CD4-positive, alpha-beta memory T cell (primary cell): ENCODE results near the gene GRIK4. TPM values are rescaled to one million over a fixed set of nuclear protein-coding genes. Genes with fewer than 3 reads are reported as not detected.

ENCODE experiments used
- CTCF ChIA-PET: fragments of 350-600 bp; sonication (Branson Sonifier 250); formaldehyde crosslinking; loops from one replicate; lab custom pipeline; 2021; ENCODE audit warnings: inconsistent platforms; ENCODE audit not compliant: partially characterized antibody; lab: Charles Lee
- POLR2A ChIA-PET: fragments of 350-600 bp; sonication (Branson Sonifier 250); formaldehyde crosslinking; loops from one replicate; lab custom pipeline; 2021; ENCODE audit not compliant: partially characterized antibody; lab: Charles Lee
- DNase-seq, 5 donors: peaks; one replicate each; pipeline versions ENCODE4 v3.0.0 to v3.0.0-alpha.2; 2020 to 2022; ENCODE audit warnings: mixed read lengths in 1 of 5
- H3K27ac ChIP-seq: one replicate; pipeline ENCODE4 v1.7.0; 2013; ENCODE audit warnings: low read depth, low read length
- H3K27me3 ChIP-seq: 2 replicates; pipeline ENCODE4 v1.7.0; 2013; ENCODE audit warnings: mild to moderate bottlenecking, low read length, moderate library complexity; ENCODE audit not compliant: insufficient read depth
- H3K36me3 ChIP-seq: 2 replicates; pipeline ENCODE4 v1.7.0; 2013; ENCODE audit warnings: mild to moderate bottlenecking, low read length, moderate library complexity; ENCODE audit not compliant: insufficient read depth
- H3K4me1 ChIP-seq: 2 replicates; pipeline ENCODE4 v1.7.0; 2013; ENCODE audit warnings: mild to moderate bottlenecking, low read length, moderate library complexity; ENCODE audit not compliant: insufficient read depth
- H3K4me3 ChIP-seq, 2 donors: one replicate each; pipeline ENCODE4 v1.7.0; 2013; ENCODE audit warnings: low read length in 2 of 2, mild to moderate bottlenecking in 1 of 2
- H3K9me3 ChIP-seq, 2 donors: one replicate each; pipeline ENCODE4 v1.7.0; 2013; ENCODE audit warnings: low read length in 2 of 2, control low read depth in 1 of 2; ENCODE audit not compliant: control insufficient read depth in 1 of 2
- H3K27ac Mint-ChIP-seq, 7 donors: one replicate each; pipeline ENCODE4 v1.8.0; 2020 to 2021; ENCODE audit warnings: mixed read lengths in 7 of 7, mild to moderate bottlenecking in 6 of 7, inconsistent platforms in 3 of 7, moderate library complexity in 3 of 7
- H3K27me3 Mint-ChIP-seq, 2 donors: one replicate each; pipeline ENCODE4 v1.8.0; 2020 to 2021; ENCODE audit warnings: mixed read lengths in 2 of 2
- H3K36me3 Mint-ChIP-seq, 2 donors: one replicate each; pipeline ENCODE4 v1.8.0; 2020 to 2021; ENCODE audit warnings: mixed read lengths in 2 of 2, inconsistent platforms in 1 of 2, mild to moderate bottlenecking in 1 of 2
- H3K4me1 Mint-ChIP-seq, 4 donors: one replicate each; pipeline ENCODE4 v1.8.0; 2020 to 2021; ENCODE audit warnings: mixed read lengths in 4 of 4, mild to moderate bottlenecking in 1 of 4
- H3K4me3 Mint-ChIP-seq, 8 donors: one replicate each; pipeline ENCODE4 v1.8.0; 2020 to 2021; ENCODE audit warnings: mixed read lengths in 8 of 8, mild to moderate bottlenecking in 7 of 8, moderate library complexity in 6 of 8, inconsistent platforms in 3 of 8
- H3K9me3 Mint-ChIP-seq, 8 donors: one replicate each; pipeline ENCODE4 v1.8.0; 2020 to 2021; ENCODE audit warnings: mixed read lengths in 8 of 8, mild to moderate bottlenecking in 5 of 8, inconsistent platforms in 3 of 8, moderate library complexity in 1 of 8
- intact Hi-C: fragments of 100-400 bp; cut with micrococcal nuclease; formaldehyde crosslinking; loops from one replicate; pipeline ENCODE4 v1.15.1; 2023
- polyA plus RNA-seq, 2 donors: library from polyadenylated mRNA; unstranded; fragments of 300-500 nt; fragmentation: Illumina TruSeq; gene quantifications; one replicate each; pipeline ENCODE4 v1.2.3, GENCODE V29; 2021
- total RNA-seq, 2 experiments: library from RNA; stranded (reverse); gene quantifications; one replicate each; pipeline ENCODE4 v1.2.3, GENCODE V29; 2021

GRIK4 gene
- total and polyA plus RNA-seq, 4 experiments from 2014 or later: 0.06 TPM; not detected in 3

GRCh38 chr11:120595557-120595956 is 84.0 kb downstream of the GRIK4 start:
- Mint-ChIP-seq H3K27me3 (peaks cover 10 to 13% of the 10 kb centered on the region in 2 donors), H3K27ac (no peak overlapping the region), H3K9me3 (peaks cover 0 to 2% (median 0%) of the 10 kb centered on the region in 8 donors), H3K4me1 (no peaks in the 10 kb centered on the region), H3K4me3 (no peak overlapping the region), H3K36me3 (no peaks in the 10 kb centered on the region)
- H3K36me3 ChIP-seq: no peaks in the 10 kb centered on the region
- no peaks in the 10 kb centered on the region for H3K9me3 ChIP-seq
- no peak for DNase-seq
- POLR2A ChIA-PET: no interaction called here
- H3K27ac ChIP-seq: no peak overlapping the region
- CTCF ChIA-PET: no interaction called here
- intact Hi-C loops: no loop called here
- no peak overlapping the region for H3K4me3 ChIP-seq
- H3K4me1 ChIP-seq: no peaks in the 10 kb centered on the region
- no peaks in the 10 kb centered on the region for H3K27me3 ChIP-seq

DNA sequence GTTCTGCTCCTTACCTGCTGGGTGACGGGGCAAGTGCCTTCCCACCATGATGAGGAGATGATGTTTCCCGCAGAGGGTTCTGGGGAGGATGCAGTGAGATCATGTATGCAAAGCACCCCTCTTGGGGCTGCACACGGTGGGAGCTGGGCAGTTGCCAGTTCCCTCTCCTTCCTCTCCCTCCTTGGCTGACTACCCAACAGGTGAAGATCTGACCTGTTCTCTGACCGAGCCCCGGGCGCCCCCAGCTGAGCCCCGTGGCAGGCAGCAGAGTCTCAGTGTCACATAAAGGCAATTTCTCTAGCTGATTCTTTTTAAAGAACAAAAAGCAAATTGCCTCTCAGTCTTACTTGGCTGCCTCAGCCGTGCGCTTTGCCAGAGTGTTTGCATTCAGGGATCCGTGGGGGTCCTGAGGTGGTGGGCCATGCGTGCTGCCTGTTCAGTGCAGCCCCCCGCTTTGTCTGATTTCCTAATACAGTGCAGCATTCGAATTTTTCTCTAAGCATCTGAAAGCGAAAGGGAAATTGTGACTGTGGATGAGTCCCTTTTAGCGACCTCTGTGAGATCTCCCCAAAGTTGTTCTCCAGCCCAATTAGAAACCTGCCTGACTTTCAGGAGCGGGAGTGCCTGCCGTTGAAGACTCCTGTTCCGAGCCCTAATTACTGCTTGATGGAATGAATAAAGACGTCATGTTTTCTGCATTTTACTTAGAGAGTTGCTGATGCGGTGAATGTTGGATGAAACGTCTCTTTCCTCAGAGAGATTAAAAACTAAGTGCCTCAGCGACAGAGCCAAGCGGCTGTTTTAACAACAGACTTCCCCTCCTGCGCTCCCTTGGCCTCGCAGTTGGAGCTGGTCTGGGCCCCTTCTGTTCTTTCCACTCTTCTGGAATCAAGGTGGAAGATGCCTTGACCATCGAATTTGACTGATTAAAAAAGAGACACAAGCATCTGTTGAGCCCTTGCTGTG is 86.0 kb downstream of the GRIK4 start:
- no peaks in the 10 kb centered on the region for H3K9me3 Mint-ChIP-seq
- Histone ChIP-seq H3K27me3 (no peaks in the 10 kb centered on the region), H3K36me3 (no peaks in the 10 kb centered on the region), H3K9me3 (no peaks in the 10 kb centered on the region), H3K4me3 (no peak overlapping the region), H3K27ac (no peak overlapping the region), H3K4me1 (no peaks in the 10 kb centered on the region)
- CTCF ChIA-PET: no interaction called here
- H3K27ac Mint-ChIP-seq: no peak overlapping the region
- H3K4me3 Mint-ChIP-seq: no peak overlapping the region
- no peak for DNase-seq
- H3K4me1 Mint-ChIP-seq: no peaks in the 10 kb centered on the region
- intact Hi-C loops: no loop called here
- no peaks in the 10 kb centered on the region for H3K36me3 Mint-ChIP-seq
- H3K27me3 Mint-ChIP-seq: peaks cover 7 to 10% of the 10 kb centered on the region in 2 donors
- POLR2A ChIA-PET: no interaction called here

DNA sequence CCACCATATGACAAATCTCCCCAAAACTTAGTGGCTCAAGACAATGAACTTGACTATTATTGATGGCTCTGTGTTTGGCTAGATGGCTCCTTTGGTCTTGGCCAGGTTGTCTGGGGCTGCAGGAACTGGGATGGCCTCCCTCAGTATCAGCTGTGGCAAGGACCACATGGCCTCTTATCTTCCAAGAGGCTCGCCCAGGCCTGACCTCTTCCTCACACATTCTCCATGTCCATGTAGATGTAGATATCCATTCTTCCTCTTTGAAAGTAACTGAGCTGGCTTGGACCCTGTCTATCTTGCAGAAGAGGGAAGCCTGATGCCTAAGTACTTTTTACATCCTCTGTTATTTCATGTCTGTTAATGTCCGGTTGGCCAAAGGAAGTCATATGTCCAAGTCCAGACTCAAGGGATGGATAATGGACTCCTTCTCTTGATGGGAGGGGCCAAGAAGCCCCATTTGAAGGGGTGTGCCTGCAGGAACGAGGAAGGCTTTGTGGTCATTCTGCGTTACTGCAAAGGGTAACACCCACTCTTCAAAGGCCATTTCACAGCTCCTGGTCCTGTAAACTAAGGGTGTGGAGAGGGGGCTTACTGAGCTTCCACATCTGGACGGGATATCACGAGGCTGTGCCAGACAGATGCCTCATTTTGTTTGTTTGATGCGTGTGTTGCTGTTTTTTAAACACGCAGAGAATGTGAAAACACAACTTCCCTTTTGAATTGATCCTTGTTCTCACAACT is 87.1 kb downstream of the GRIK4 start:
- POLR2A ChIA-PET: no interaction called here
- Mint-ChIP-seq H3K4me1 (no peaks in the 10 kb centered on the region), H3K4me3 (no peak overlapping the region), H3K27me3 (peaks cover 5 to 7% of the 10 kb centered on the region in 2 donors), H3K27ac (no peak overlapping the region), H3K36me3 (no peaks in the 10 kb centered on the region), H3K9me3 (no peaks in the 10 kb centered on the region)
- no peaks in the 10 kb centered on the region for H3K36me3 ChIP-seq
- H3K4me3 ChIP-seq: no peak overlapping the region
- no peaks in the 10 kb centered on the region for H3K9me3 ChIP-seq
- no peaks in the 10 kb centered on the region for H3K27me3 ChIP-seq
- DNase-seq: no peak
- no peak overlapping the region for H3K27ac ChIP-seq
- intact Hi-C loops: no loop called here
- CTCF ChIA-PET: no interaction called here
- H3K4me1 ChIP-seq: no peaks in the 10 kb centered on the region

DNA sequence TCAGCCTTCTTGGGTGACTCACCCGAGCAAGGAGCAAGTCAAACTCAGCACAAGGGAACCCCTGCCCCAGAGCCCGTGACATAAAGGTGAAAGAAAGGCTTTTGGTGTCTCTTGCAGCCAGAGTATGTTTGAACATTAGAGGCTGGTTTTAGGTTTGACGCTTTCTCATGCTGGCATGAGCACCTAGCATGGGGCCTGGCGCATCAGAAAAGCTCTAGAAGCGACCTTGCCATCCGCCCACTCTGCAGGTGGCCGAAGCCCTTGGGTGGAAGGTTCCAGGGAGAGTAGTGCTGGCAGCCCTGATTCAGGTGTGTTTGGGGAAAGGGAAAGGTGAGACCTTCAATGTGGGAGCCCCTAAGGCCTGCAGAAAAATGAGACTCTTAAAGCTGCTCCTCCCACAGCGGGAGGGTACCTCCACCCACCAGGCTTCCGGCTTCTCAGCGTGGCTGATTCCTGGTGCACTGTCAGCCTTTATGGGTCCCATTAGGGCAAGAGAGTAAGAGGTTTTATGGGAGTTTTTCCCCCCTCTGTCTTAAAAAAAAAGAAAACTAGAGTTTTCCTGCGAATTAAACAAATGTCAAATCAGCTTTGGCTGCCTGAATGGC is 88.4 kb downstream of the GRIK4 start:
- intact Hi-C loops: no loop called here
- no peak for DNase-seq
- H3K4me1 Mint-ChIP-seq: no peaks in the 10 kb centered on the region
- Histone ChIP-seq H3K27me3 (no peaks in the 10 kb centered on the region), H3K9me3 (no peaks in the 10 kb centered on the region), H3K4me1 (no peaks in the 10 kb centered on the region), H3K27ac (no peak overlapping the region), H3K36me3 (no peaks in the 10 kb centered on the region), H3K4me3 (no peak overlapping the region)
- CTCF ChIA-PET: no interaction called here
- peak overlapping the region in 1 of 7 donors; percentile 52 for H3K27ac Mint-ChIP-seq
- H3K27me3 Mint-ChIP-seq: peaks cover 2 to 7% of the 10 kb centered on the region in 2 donors
- H3K9me3 Mint-ChIP-seq: no peaks in the 10 kb centered on the region
- POLR2A ChIA-PET: no interaction called here
- no peak overlapping the region for H3K4me3 Mint-ChIP-seq
- no peaks in the 10 kb centered on the region for H3K36me3 Mint-ChIP-seq

GRCh38 chr11:120601536-120601935 is 90.0 kb downstream of the GRIK4 start:
- Histone ChIP-seq H3K27me3 (no peaks in the 10 kb centered on the region), H3K9me3 (no peaks in the 10 kb centered on the region), H3K36me3 (no peaks in the 10 kb centered on the region), H3K4me1 (no peaks in the 10 kb centered on the region), H3K4me3 (no peak overlapping the region), H3K27ac (no peak overlapping the region)
- DNase-seq: no peak
- no peaks in the 10 kb centered on the region for H3K4me1 Mint-ChIP-seq
- peaks cover 2 to 7% of the 10 kb centered on the region in 2 donors for H3K27me3 Mint-ChIP-seq
- H3K27ac Mint-ChIP-seq: no peak overlapping the region
- ChIA-PET POLR2A (no interaction called here), CTCF (no interaction called here)
- H3K36me3 Mint-ChIP-seq: no peaks in the 10 kb centered on the region
- no peaks in the 10 kb centered on the region for H3K9me3 Mint-ChIP-seq
- intact Hi-C loops: no loop called here
- no peak overlapping the region for H3K4me3 Mint-ChIP-seq

DNA sequence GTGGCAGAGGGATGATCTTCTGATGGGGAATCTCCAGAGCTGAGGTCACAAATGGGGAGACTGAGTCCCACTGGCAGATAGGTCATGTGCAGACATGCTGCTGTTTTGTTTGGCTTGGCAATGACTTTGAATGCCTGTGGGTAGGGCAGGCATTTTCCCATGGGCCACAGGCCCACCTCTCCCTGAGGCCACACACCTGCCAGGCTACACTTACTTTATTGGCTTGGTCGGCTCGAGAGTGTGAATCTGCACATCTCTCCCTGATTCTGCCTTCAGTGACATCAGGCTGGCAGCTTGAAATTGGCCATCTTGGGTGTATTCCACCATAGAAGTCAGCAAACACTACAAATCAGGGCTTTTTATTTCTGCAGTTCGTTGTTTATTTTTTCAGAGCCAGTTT is 91.5 kb downstream of the GRIK4 start:
- Histone ChIP-seq H3K4me1 (no peaks in the 10 kb centered on the region), H3K27ac (no peak overlapping the region), H3K36me3 (no peaks in the 10 kb centered on the region), H3K27me3 (no peaks in the 10 kb centered on the region), H3K4me3 (no peak overlapping the region), H3K9me3 (no peaks in the 10 kb centered on the region)
- no peaks in the 10 kb centered on the region for H3K9me3 Mint-ChIP-seq
- H3K27ac Mint-ChIP-seq: no peak overlapping the region
- CTCF ChIA-PET: no interaction called here
- no peak overlapping the region for H3K4me3 Mint-ChIP-seq
- H3K4me1 Mint-ChIP-seq: no peaks in the 10 kb centered on the region
- peaks cover 6 to 7% of the 10 kb centered on the region in 2 donors for H3K27me3 Mint-ChIP-seq
- POLR2A ChIA-PET: no interaction called here
- no peak for DNase-seq
- intact Hi-C loops: no loop called here
- no peaks in the 10 kb centered on the region for H3K36me3 Mint-ChIP-seq

- Histone ChIP-seq H3K4me1 (no peaks in the 10 kb centered on the region), H3K27me3 (no peaks in the 10 kb centered on the region), H3K27ac (no peak overlapping the region), H3K4me3 (no peak overlapping the region), H3K9me3 (no peaks in the 10 kb centered on the region), H3K36me3 (no peaks in the 10 kb centered on the region)
- Mint-ChIP-seq H3K4me3 (no peak overlapping the region), H3K4me1 (no peaks in the 10 kb centered on the region), H3K27ac (no peak overlapping the region), H3K27me3 (peaks cover 6 to 8% of the 10 kb centered on the region in 2 donors), H3K36me3 (no peaks in the 10 kb centered on the region), H3K9me3 (no peaks in the 10 kb centered on the region)
- ChIA-PET CTCF (interaction anchor here (0.6 kb wide), 1 partner anchor 86 kb away, joined by 6 read pairs; no protein-coding TSS in a partner anchor), POLR2A (no interaction called here)
- no peak for DNase-seq
- intact Hi-C loops: no loop called here
These were observed 93.9 kb downstream of the GRIK4 start for GRCh38 chr11:120605469-120605868.
